PC-9 (cell line): ENCODE data around the gene POU4F2. TPM values are rescaled to one million over a fixed set of nuclear protein-coding genes. Genes with fewer than 3 reads are reported as not detected.

Experiments
- BruUV-seq: library from RNA; stranded (reverse); fragments of 400-500 nt; replicated peaks from 2 replicates; lab custom pipeline; 2021; lab: Mats Ljungman, UMichigan
- CTCF ChIA-PET: fragments of 300-600 bp; sonication (Branson Sonifier 250); formaldehyde crosslinking; loops from one replicate; lab custom pipeline; 2022; ENCODE audit warnings: antibody characterized with exemption; lab: Charles Lee
- POLR2A ChIA-PET: fragments of 300-600 bp; sonication (Branson Sonifier 250); formaldehyde crosslinking; loops from one replicate; lab custom pipeline; 2022; ENCODE audit warnings: antibody characterized with exemption; ENCODE audit not compliant: unreplicated experiment; lab: Charles Lee
- DNase-seq, 2 experiments: peaks; one replicate each; pipeline versions ENCODE4 v3.0.0 to v3.0.0-alpha.2; 2015 to 2022; ENCODE audit warnings: mixed read lengths in 1 of 2
- H2AFZ ChIP-seq: fragments of 200-600 bp; sonication (generic); 2 replicates; pipeline ENCODE4 v1.8.1; 2017; ENCODE audit warnings: antibody characterized with exemption
- H3F3A ChIP-seq: fragments of 200-600 bp; sonication (generic); 2 replicates; pipeline ENCODE4 v1.8.1; 2017; ENCODE audit warnings: antibody characterized with exemption, mild to moderate bottlenecking, low read depth; ENCODE audit not compliant: insufficient read depth
- H3K27ac ChIP-seq: fragments of 200-600 bp; sonication (generic); 2 replicates; pipeline ENCODE4 v1.6.1; 2016; ENCODE audit warnings: mixed run types
- H3K27me3 ChIP-seq: fragments of 200-600 bp; sonication (generic); 2 replicates; pipeline ENCODE4 v1.6.1; 2016; ENCODE audit warnings: low read depth, mixed run types; ENCODE audit not compliant: insufficient read depth
- H3K36me3 ChIP-seq: fragments of 200-600 bp; sonication (generic); 2 replicates; pipeline ENCODE4 v1.6.1; 2016; ENCODE audit warnings: low read depth, mixed run types
- H3K4me1 ChIP-seq: fragments of 200-600 bp; sonication (generic); replicated peaks from 2 replicates; pipeline ENCODE4 v1.6.1; 2016; ENCODE audit warnings: mixed run types; ENCODE audit not compliant: insufficient read depth
- H3K4me2 ChIP-seq: fragments of 200-600 bp; sonication (generic); 2 replicates; pipeline ENCODE4 v1.6.1; 2017; ENCODE audit warnings: mixed run types
- H3K4me3 ChIP-seq: fragments of 200-600 bp; sonication (generic); 2 replicates; pipeline ENCODE4 v1.6.1; 2016; ENCODE audit warnings: mixed run types
- H3K79me2 ChIP-seq: fragments of 200-600 bp; sonication (generic); 2 replicates; pipeline ENCODE4 v1.6.1; 2017; ENCODE audit warnings: low read depth, mixed run types
- H3K9me2 ChIP-seq: fragments of 200-600 bp; sonication (generic); 2 replicates; pipeline ENCODE4 v1.8.1; 2017; ENCODE audit warnings: mild to moderate bottlenecking; ENCODE audit not compliant: insufficient read depth
- H3K9me3 ChIP-seq: fragments of 200-600 bp; sonication (generic); 2 replicates; pipeline ENCODE4 v1.8.1; 2016; ENCODE audit warnings: low read depth; ENCODE audit not compliant: insufficient read depth
- H4K20me1 ChIP-seq: fragments of 200-600 bp; sonication (generic); 2 replicates; pipeline ENCODE4 v1.8.1; 2017; ENCODE audit not compliant: insufficient read depth
- CTCF ChIP-seq: fragments of 200-600 bp; sonication (generic); conservative IDR thresholded peaks from 2 replicates; pipeline ENCODE4 v1.6.1; 2017; ENCODE audit warnings: mixed run types, antibody characterized with exemption, mild to moderate bottlenecking, moderate library complexity
- EZH2 ChIP-seq: fragments of 200-600 bp; sonication (generic); IDR thresholded peaks from 2 replicates; pipeline ENCODE4 v1.8.0; 2017; ENCODE audit warnings: antibody characterized with exemption, low read depth
- intact Hi-C: fragments of 100-400 bp; cut with micrococcal nuclease; formaldehyde crosslinking; loops from one replicate; pipeline ENCODE4 v1.10.0; 2022; ENCODE audit not compliant: unreplicated experiment
- total RNA-seq: library from RNA; stranded (reverse); gene quantifications from 2 replicates; pipeline ENCODE4 v1.2.3, GENCODE V29; 2021

Gene POU4F2
- total RNA-seq, 1 experiment from 2014 or later, result not detected

DNA sequence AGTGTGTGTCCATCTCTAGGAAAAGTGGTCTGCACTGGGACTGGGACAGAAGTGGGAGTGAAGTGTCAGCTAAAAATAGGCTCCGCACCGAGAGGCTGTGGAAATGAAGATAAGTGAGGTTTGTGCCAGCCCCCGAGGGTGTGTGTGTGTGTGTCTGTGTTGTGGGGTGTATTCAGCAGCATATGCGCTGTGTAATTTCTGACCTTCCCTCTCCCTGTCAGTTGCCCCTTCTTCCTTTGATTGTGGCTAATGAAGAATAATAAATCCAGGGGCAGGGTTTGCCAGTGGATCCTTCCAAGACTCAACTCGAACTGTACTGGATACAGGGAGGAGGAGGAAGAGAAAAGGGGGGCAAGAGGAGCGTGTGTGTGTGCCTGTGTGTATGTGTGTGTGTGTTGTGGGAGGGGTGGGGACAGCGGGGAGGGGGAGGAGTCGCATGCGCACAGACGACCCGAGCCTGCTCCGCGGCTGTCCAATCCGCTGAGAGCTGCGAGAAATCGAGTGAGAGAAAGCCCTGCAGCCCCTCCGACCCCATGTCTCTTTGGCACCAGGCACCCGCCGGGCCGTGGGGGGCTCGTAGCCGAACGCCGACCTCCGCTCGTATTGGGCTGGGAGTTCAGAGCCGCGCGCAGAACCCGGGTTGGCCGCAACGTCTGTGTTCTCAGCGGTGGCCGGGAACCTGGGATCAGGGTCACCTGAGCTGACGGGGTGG lies 916 bp upstream of the POU4F2 start:
- H3K36me3 ChIP-seq, result no peaks in the 10 kb centered on the region
- no peaks in the 10 kb centered on the region for H3F3A ChIP-seq
- no peaks in the 10 kb centered on the region for H4K20me1 ChIP-seq
- TF ChIP-seq CTCF, result no peak
- TF ChIP-seq EZH2, result no peak
- intact Hi-C loops, result no loop called here
- H3K4me2 ChIP-seq, result no peak overlapping the region
- H2AFZ ChIP-seq, result no peak overlapping the region
- H3K9me3 ChIP-seq, result no peaks in the 10 kb centered on the region
- POLR2A ChIA-PET, result no interaction called here
- 0 out of 2 replicates have a peak, but pooled peaks cover 4% of the 10 kb centered on the region for H3K27me3 ChIP-seq
- no peak overlapping the region for H3K4me3 ChIP-seq
- no TSS peak for BruUV-seq
- no peaks in the 10 kb centered on the region for H3K4me1 ChIP-seq
- H3K27ac ChIP-seq, result no peak overlapping the region
- H3K9me2 ChIP-seq, result no peaks in the 10 kb centered on the region
- CTCF ChIA-PET, result no interaction called here
- H3K79me2 ChIP-seq, result no peaks in the 10 kb centered on the region
- no peak for DNase-seq

- Histone ChIP-seq H4K20me1 (no peaks in the 10 kb centered on the region), H3K36me3 (no peaks in the 10 kb centered on the region), H3K9me2 (no peaks in the 10 kb centered on the region), H3K27ac (no peak overlapping the region), H2AFZ (no peak overlapping the region), H3K4me2 (no peak overlapping the region), H3K79me2 (no peaks in the 10 kb centered on the region), H3F3A (no peaks in the 10 kb centered on the region), H3K4me1 (no peaks in the 10 kb centered on the region), H3K27me3 (0 out of 2 replicates have a peak, but pooled peaks cover 4% of the 10 kb centered on the region), H3K9me3 (no peaks in the 10 kb centered on the region), H3K4me3 (no peak overlapping the region)
- no peak for TF ChIP-seq EZH2
- TF ChIP-seq CTCF, result no peak
- no peak for DNase-seq
- ChIA-PET CTCF (no interaction called here), POLR2A (no interaction called here)
- no TSS peak for BruUV-seq
- intact Hi-C loops, result no loop called here
Measured at GRCh38 chr4:146638333-146638785, 334 bp upstream of the POU4F2 start.

DNA sequence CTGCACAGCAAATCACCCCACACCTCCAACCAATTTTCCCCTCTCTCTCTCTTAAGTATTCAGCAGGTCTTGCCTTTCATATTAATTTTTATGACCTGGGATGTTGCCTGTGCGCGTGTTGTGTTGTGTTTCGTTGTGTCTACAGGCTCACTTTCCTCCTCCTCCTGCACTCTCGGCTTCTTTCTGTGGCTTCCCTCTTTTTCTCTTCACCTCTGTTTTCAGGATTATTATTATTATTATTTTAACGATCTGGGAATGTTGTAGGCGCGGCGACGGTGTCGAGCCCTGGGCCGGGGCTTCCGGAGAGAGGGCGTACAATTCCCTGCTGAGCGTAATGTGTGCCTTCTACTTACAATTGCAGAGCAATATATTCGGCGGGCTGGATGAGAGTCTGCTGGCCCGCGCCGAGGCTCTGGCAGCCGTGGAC lies 826 bp downstream of the POU4F2 start:
- TF ChIP-seq CTCF (no peak), EZH2 (no peak)
- DNase-seq, result no peak
- Histone ChIP-seq H3K79me2 (no peaks in the 10 kb centered on the region), H4K20me1 (no peaks in the 10 kb centered on the region), H3K9me3 (no peaks in the 10 kb centered on the region), H3K9me2 (no peaks in the 10 kb centered on the region), H3K4me1 (no peaks in the 10 kb centered on the region), H3F3A (no peaks in the 10 kb centered on the region), H2AFZ (no peak overlapping the region), H3K36me3 (no peaks in the 10 kb centered on the region), H3K27me3 (0 out of 2 replicates have a peak, but pooled peaks cover 4% of the 10 kb centered on the region), H3K27ac (no peak overlapping the region), H3K4me3 (no peak overlapping the region), H3K4me2 (no peak overlapping the region)
- BruUV-seq, result no TSS peak
- ChIA-PET POLR2A (no interaction called here), CTCF (no interaction called here)
- intact Hi-C loops, result no loop called here
